Astrocyte of the spinal cord (primary cell): ENCODE results near the gene C8G.
A peak's percentile ranks its signal among the peaks of the same experiment; 100 is the strongest.

ENCODE experiments used
- DNase-seq: peaks from one replicate; pipeline ENCODE4 v3.0.0; 2011; ENCODE audit warnings: low read depth, low spot score
- H3K4me3 ChIP-seq: 2 replicates; pipeline ENCODE4 v1.5.1; 2011; ENCODE audit warnings: low read depth, mild to moderate bottlenecking, low read length, moderate library complexity
- CTCF ChIP-seq: IDR thresholded peaks from 2 replicates; pipeline ENCODE4 v1.5.1; 2012; ENCODE audit warnings: low read depth, mild to moderate bottlenecking, low read length, inconsistent platforms
- in situ Hi-C: cut with HindIII; loops from 2 replicates; pipeline ENCODE4 v1.10.0; 2017; ENCODE audit warnings: low sequenced_read_pairs

The C8G gene

GRCh38 chr9:136994180-136994887 lies 49.3 kb downstream of the C8G start:
- no peak overlapping the region for H3K4me3 ChIP-seq
- in situ Hi-C loops, result no loop called here
- TF ChIP-seq CTCF, result no peak
- no peak for DNase-seq

- no peak for TF ChIP-seq CTCF
- no peak overlapping the region for H3K4me3 ChIP-seq
- in situ Hi-C loops, result no loop called here
- DNase-seq, result no peak
These were observed 49.8 kb downstream of the C8G start for GRCh38 chr9:136994888-136995230.

- no peak for DNase-seq
- in situ Hi-C loops, result no loop called here
- H3K4me3 ChIP-seq, result no peak overlapping the region
- no peak for TF ChIP-seq CTCF
These were observed 50.3 kb downstream of the C8G start for GRCh38 chr9:136995362-136995761.

GRCh38 chr9:136995772-136996311 lies 50.8 kb downstream of the C8G start:
- DNase-seq, result peak; percentile 32
- peak overlapping the region; percentile 13 for H3K4me3 ChIP-seq
- TF ChIP-seq CTCF, result no peak
- in situ Hi-C loops, result no loop called here
